Measurements from ENCODE around the gene MAP1LC3A.
A peak's percentile ranks its signal among the peaks of the same experiment; 100 is the strongest.
"Not testable (repeated sequence)": the region's sequence is repeated elsewhere in the genome, so short reads cannot be mapped to it uniquely, and the experiment has no call there.

The MAP1LC3A gene

GRCh38 chr20:34516247-34517113, 42.0 kb upstream of the MAP1LC3A start, which contains the start of gene DYNLRB1:
TSS of gene DYNLRB1 (plus strand) at chr20:34516422. CDS start at chr20:34516459, 37 bp downstream.
- Histone ChIP-seq H3K4ac (ENCODE audit: low read length) (no peak within 1 kb of the TSS), H3K4me1 (ENCODE audit: control insufficient read depth in 2 of 2, insufficient read depth in 1 of 2, low read depth in 1 of 2, low read length in 2 of 2) (peaks cover 0 to 2% of the 10 kb centered on the region in 2 donors), H3K4me2 (ENCODE audit: insufficient read depth, low read length, poor library complexity, severe bottlenecking) (peak within 1 kb of the TSS; percentile 84), H3K9ac (ENCODE audit: low read depth, low read length, poor library complexity) (peak within 1 kb of the TSS; percentile 85), H2AFZ (ENCODE audit: low read length) (peak within 1 kb of the TSS; percentile 98), H2AK5ac (ENCODE audit: low read depth, low read length) (no peak within 1 kb of the TSS), H3K27me3 (ENCODE audit: control insufficient read depth in 3 of 3, insufficient read depth in 3 of 3, low read depth in 1 of 3, low read length in 3 of 3) (no peaks in the 10 kb centered on the region), H3K79me1 (ENCODE audit: low read depth, low read length) (peaks cover 3% of the 10 kb centered on the region), H2BK120ac (ENCODE audit: low read depth, low read length) (no peak within 1 kb of the TSS), H3K4me3 (ENCODE audit: low read length in 2 of 2) (peak within 1 kb of the TSS; percentile 78 to 81), H3K14ac (ENCODE audit: low read length) (no peak within 1 kb of the TSS), H4K91ac (ENCODE audit: low read depth, low read length, poor library complexity) (no peak within 1 kb of the TSS), H4K8ac (ENCODE audit: low read depth, low read length) (no peak within 1 kb of the TSS), H3K18ac (ENCODE audit: low read length) (peak within 1 kb of the TSS; percentile 95), H3K36me3 (replicated peaks in 1 of 2; ENCODE audit: control insufficient read depth in 2 of 2, insufficient read depth in 2 of 2, low read length in 2 of 2) (peaks cover 0 to 46% of the 10 kb centered on the region in 2 donors), H2BK12ac (ENCODE audit: low read length) (no peak within 1 kb of the TSS), H2BK15ac (ENCODE audit: low read length) (no peak within 1 kb of the TSS), H3K23ac (ENCODE audit: low read depth, low read length, poor library complexity) (peak within 1 kb of the TSS; percentile 96), H3K9me3 (replicated peaks in 1 of 2; ENCODE audit: control insufficient read depth in 2 of 2, insufficient read depth in 1 of 2, low read depth in 1 of 2, low read length in 2 of 2) (no peaks in the 10 kb centered on the region), H3K27ac (replicated peaks; ENCODE audit: low read length) (peak within 1 kb of the TSS; percentile 94), H2BK5ac (ENCODE audit: low read length) (peak within 1 kb of the TSS; percentile 67)
- WGBS, 2 donors (ENCODE audit: extremely low coverage in 2 of 2, insufficient read length in 2 of 2, insufficient replicate concordance in 1 of 2) = no CpG with 5 or more reads among the region's 59 CpGs
- peak; percentile 99 for DNase-seq (ENCODE audit: low spot score)

GRCh38 chr20:34517114-34517505, 41.4 kb upstream of the MAP1LC3A start:
- Histone ChIP-seq H3K9me3 (replicated peaks in 1 of 2; ENCODE audit: control insufficient read depth in 2 of 2, insufficient read depth in 1 of 2, low read depth in 1 of 2, low read length in 2 of 2) (no peaks in the 10 kb centered on the region), H3K36me3 (replicated peaks in 1 of 2; ENCODE audit: control insufficient read depth in 2 of 2, insufficient read depth in 2 of 2, low read length in 2 of 2) (peaks cover 0 to 47% of the 10 kb centered on the region in 2 donors), H4K8ac (ENCODE audit: low read depth, low read length) (no peak overlapping the region), H3K79me1 (ENCODE audit: low read depth, low read length) (peaks cover 3% of the 10 kb centered on the region), H3K4ac (ENCODE audit: low read length) (no peak overlapping the region), H3K14ac (ENCODE audit: low read length) (no peak overlapping the region), H4K91ac (ENCODE audit: low read depth, low read length, poor library complexity) (no peak overlapping the region), H3K27me3 (ENCODE audit: control insufficient read depth in 3 of 3, insufficient read depth in 3 of 3, low read depth in 1 of 3, low read length in 3 of 3) (no peaks in the 10 kb centered on the region), H2BK12ac (ENCODE audit: low read length) (no peak overlapping the region), H2BK15ac (ENCODE audit: low read length) (no peak overlapping the region), H3K18ac (ENCODE audit: low read length) (no peak overlapping the region), H2AFZ (ENCODE audit: low read length) (peak overlapping the region; percentile 98), H2BK5ac (ENCODE audit: low read length) (no peak overlapping the region), H3K27ac (replicated peaks; ENCODE audit: low read length) (no peak overlapping the region), H3K4me2 (ENCODE audit: insufficient read depth, low read length, poor library complexity, severe bottlenecking) (peak overlapping the region; percentile 84), H2AK5ac (ENCODE audit: low read depth, low read length) (no peak overlapping the region), H3K4me1 (ENCODE audit: control insufficient read depth in 2 of 2, insufficient read depth in 1 of 2, low read depth in 1 of 2, low read length in 2 of 2) (peaks cover 0 to 2% of the 10 kb centered on the region in 2 donors), H3K4me3 (ENCODE audit: low read length in 2 of 2) (peak overlapping the region; percentile 78 to 81), H3K9ac (ENCODE audit: low read depth, low read length, poor library complexity) (no peak overlapping the region), H3K23ac (ENCODE audit: low read depth, low read length, poor library complexity) (no peak overlapping the region), H2BK120ac (ENCODE audit: low read depth, low read length) (no peak overlapping the region)
- no peak for DNase-seq (ENCODE audit: low spot score)
- WGBS, 2 donors (ENCODE audit: extremely low coverage in 2 of 2, insufficient read length in 2 of 2, insufficient replicate concordance in 1 of 2) = no CpG with 5 or more reads among the region's 3 CpGs

GRCh38 chr20:34518863-34519262, 39.7 kb upstream of the MAP1LC3A start:
- H3K79me1 ChIP-seq (ENCODE audit: low read depth, low read length); DNase-seq (ENCODE audit: low spot score): not testable (repeated sequence)

GRCh38 chr20:34519841-34520240, 38.7 kb upstream of the MAP1LC3A start:
- not testable (repeated sequence) for H3K27ac ChIP-seq (replicated peaks; ENCODE audit: low read length); H4K91ac ChIP-seq (ENCODE audit: low read depth, low read length, poor library complexity); H3K4ac ChIP-seq (ENCODE audit: low read length); H3K23ac ChIP-seq (ENCODE audit: low read depth, low read length, poor library complexity); H4K8ac ChIP-seq (ENCODE audit: low read depth, low read length); H3K9ac ChIP-seq (ENCODE audit: low read depth, low read length, poor library complexity); H2BK120ac ChIP-seq (ENCODE audit: low read depth, low read length); H3K9me3 ChIP-seq (replicated peaks in 1 of 2; ENCODE audit: control insufficient read depth in 2 of 2, insufficient read depth in 1 of 2, low read depth in 1 of 2, low read length in 2 of 2); H3K4me2 ChIP-seq (ENCODE audit: insufficient read depth, low read length, poor library complexity, severe bottlenecking); H3K18ac ChIP-seq (ENCODE audit: low read length); H3K4me1 ChIP-seq (ENCODE audit: control insufficient read depth in 2 of 2, insufficient read depth in 1 of 2, low read depth in 1 of 2, low read length in 2 of 2); H2BK15ac ChIP-seq (ENCODE audit: low read length); H2AK5ac ChIP-seq (ENCODE audit: low read depth, low read length); H2BK12ac ChIP-seq (ENCODE audit: low read length); DNase-seq (ENCODE audit: low spot score); H3K4me3 ChIP-seq (ENCODE audit: low read length in 2 of 2); H3K79me1 ChIP-seq (ENCODE audit: low read depth, low read length); H2BK5ac ChIP-seq (ENCODE audit: low read length); H2AFZ ChIP-seq (ENCODE audit: low read length); H3K14ac ChIP-seq (ENCODE audit: low read length); H3K27me3 ChIP-seq (ENCODE audit: control insufficient read depth in 3 of 3, insufficient read depth in 3 of 3, low read depth in 1 of 3, low read length in 3 of 3)
- peaks cover 2 to 52% of the 10 kb centered on the region in 2 donors for H3K36me3 ChIP-seq (replicated peaks in 1 of 2; ENCODE audit: control insufficient read depth in 2 of 2, insufficient read depth in 2 of 2, low read length in 2 of 2)
- WGBS, 2 donors (ENCODE audit: extremely low coverage in 2 of 2, insufficient read length in 2 of 2, insufficient replicate concordance in 1 of 2) = 100% methylated on average over 1 of the region's 10 CpGs; no CpG with 5 or more reads in 1 of the 2 donors

More at GRCh38 chr20:34518863-34519262, 39.7 kb upstream of the MAP1LC3A start:
- H3K4ac ChIP-seq (ENCODE audit: low read length); H3K23ac ChIP-seq (ENCODE audit: low read depth, low read length, poor library complexity); H2AFZ ChIP-seq (ENCODE audit: low read length); H2AK5ac ChIP-seq (ENCODE audit: low read depth, low read length); H3K4me1 ChIP-seq (ENCODE audit: control insufficient read depth in 2 of 2, insufficient read depth in 1 of 2, low read depth in 1 of 2, low read length in 2 of 2); H2BK5ac ChIP-seq (ENCODE audit: low read length); H4K8ac ChIP-seq (ENCODE audit: low read depth, low read length); H2BK12ac ChIP-seq (ENCODE audit: low read length); H3K18ac ChIP-seq (ENCODE audit: low read length); H3K9ac ChIP-seq (ENCODE audit: low read depth, low read length, poor library complexity); H2BK120ac ChIP-seq (ENCODE audit: low read depth, low read length); H3K9me3 ChIP-seq (replicated peaks in 1 of 2; ENCODE audit: control insufficient read depth in 2 of 2, insufficient read depth in 1 of 2, low read depth in 1 of 2, low read length in 2 of 2); H4K91ac ChIP-seq (ENCODE audit: low read depth, low read length, poor library complexity); H3K27me3 ChIP-seq (ENCODE audit: control insufficient read depth in 3 of 3, insufficient read depth in 3 of 3, low read depth in 1 of 3, low read length in 3 of 3); H2BK15ac ChIP-seq (ENCODE audit: low read length); H3K14ac ChIP-seq (ENCODE audit: low read length); H3K27ac ChIP-seq (replicated peaks; ENCODE audit: low read length); H3K4me3 ChIP-seq (ENCODE audit: low read length in 2 of 2); H3K4me2 ChIP-seq (ENCODE audit: insufficient read depth, low read length, poor library complexity, severe bottlenecking): not testable (repeated sequence)
- peaks cover 0 to 51% of the 10 kb centered on the region in 2 donors for H3K36me3 ChIP-seq (replicated peaks in 1 of 2; ENCODE audit: control insufficient read depth in 2 of 2, insufficient read depth in 2 of 2, low read length in 2 of 2)
- WGBS, 2 donors (ENCODE audit: extremely low coverage in 2 of 2, insufficient read length in 2 of 2, insufficient replicate concordance in 1 of 2) = no CpG with 5 or more reads among the region's 7 CpGs

Measured in neuronal stem cell (in vitro differentiated cells).